ENCODE results near the gene BPIFB3.
"Not testable (repeated sequence)": the region's sequence is repeated elsewhere in the genome, so short reads cannot be mapped to it uniquely, and the experiment has no call there.

Gene BPIFB3

DNA sequence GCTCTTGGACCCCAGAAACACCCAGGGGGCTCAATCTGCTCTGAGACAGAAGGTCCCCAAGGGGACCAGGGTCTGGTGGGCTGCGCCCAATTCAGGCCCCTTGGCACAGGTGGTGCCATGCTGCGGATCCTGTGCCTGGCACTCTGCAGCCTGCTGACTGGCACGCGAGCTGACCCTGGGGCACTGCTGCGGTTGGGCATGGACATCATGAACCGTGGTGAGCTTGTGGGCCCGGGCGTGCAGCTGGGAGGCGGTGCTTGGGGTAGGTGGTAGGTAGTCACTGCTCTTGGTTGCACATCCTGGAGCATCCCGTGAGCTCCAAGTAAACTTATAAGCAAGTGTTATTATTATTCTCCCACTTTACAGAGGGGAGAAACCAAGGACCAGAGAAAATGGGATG is 22.2 kb upstream of the BPIFB3 start, which contains the start of gene BPIFB6:
Gene BPIFB6, plus strand, starts transcription at position 118 of the 400 bp plus-strand sequence. Its CDS starts 0 bp downstream, at position 118.
- no peak for DNase-seq
- no peak for TF ChIP-seq GATA1 (IDR thresholded peaks at IDR 0.05; ENCODE audit: low read depth, low read length)
- no peak for TF ChIP-seq POLR2A (IDR thresholded peaks at IDR 0.05; ENCODE audit: low read length)

- no peak for TF ChIP-seq GATA1 (IDR thresholded peaks at IDR 0.05; ENCODE audit: low read depth, low read length)
- TF ChIP-seq POLR2A (IDR thresholded peaks at IDR 0.05; ENCODE audit: low read length): no peak
- no peak for DNase-seq
These were observed 21.1 kb upstream of the BPIFB3 start for GRCh38 chr20:33032555-33032954.

DNA sequence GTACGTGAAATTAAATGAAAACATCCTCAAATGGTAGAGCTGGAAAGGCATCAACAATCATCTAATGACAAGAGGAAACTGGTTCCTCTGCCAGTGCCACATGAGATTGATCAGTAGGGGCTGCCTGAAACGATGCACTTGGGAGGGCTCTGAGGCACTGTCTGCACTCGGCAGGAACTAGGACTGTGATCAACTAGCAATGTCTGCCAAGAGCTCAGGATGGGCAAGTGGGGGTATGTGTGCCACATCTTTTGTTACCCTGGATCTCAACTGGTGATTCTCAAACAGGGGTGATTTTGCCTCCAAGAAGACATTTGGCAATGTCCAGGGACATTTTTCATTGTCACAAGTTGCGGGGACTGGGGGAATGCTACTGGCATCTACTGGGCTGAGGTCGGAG is 20.3 kb upstream of the BPIFB3 start:
- DNase-seq: no peak
- TF ChIP-seq POLR2A (IDR thresholded peaks at IDR 0.05; ENCODE audit: low read length) (no peak), GATA1 (IDR thresholded peaks at IDR 0.05; ENCODE audit: low read depth, low read length) (no peak)

- DNase-seq: no peak
- TF ChIP-seq POLR2A (IDR thresholded peaks at IDR 0.05; ENCODE audit: low read length) (no peak), GATA1 (IDR thresholded peaks at IDR 0.05; ENCODE audit: low read depth, low read length) (no peak)
These were observed 19.6 kb upstream of the BPIFB3 start for GRCh38 chr20:33034115-33034514.

DNA sequence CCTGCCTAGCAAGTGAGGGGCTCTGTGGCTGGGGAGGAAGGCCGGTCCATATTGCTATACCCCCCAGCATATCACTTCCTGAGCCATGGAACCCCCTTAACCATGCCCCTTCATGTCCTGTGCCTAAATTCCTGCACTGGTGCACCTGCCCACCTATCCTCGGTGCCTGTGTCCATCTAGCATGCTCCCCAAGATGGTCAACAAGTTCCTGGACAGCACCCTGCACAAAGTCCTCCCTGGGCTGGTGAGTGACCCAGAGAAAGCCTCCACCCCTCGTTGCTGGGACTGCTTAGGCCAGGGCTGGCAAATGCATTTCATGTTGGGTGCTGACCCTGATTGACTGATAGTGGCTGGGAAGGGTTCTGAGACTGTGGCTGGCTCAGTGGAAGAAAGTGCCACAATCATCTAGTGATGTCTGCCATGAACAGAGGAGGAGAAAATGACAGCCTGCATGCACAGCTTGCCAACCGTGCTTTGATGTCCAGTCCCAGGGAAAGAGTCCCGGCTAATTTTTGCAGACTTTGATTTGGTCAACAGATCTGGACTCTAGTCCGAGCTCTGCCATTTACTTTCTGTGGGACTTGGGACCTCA is 18.7 kb upstream of the BPIFB3 start:
- TF ChIP-seq POLR2A (IDR thresholded peaks at IDR 0.05; ENCODE audit: low read length) (no peak), GATA1 (IDR thresholded peaks at IDR 0.05; ENCODE audit: low read depth, low read length) (no peak)
- DNase-seq: no peak

DNA sequence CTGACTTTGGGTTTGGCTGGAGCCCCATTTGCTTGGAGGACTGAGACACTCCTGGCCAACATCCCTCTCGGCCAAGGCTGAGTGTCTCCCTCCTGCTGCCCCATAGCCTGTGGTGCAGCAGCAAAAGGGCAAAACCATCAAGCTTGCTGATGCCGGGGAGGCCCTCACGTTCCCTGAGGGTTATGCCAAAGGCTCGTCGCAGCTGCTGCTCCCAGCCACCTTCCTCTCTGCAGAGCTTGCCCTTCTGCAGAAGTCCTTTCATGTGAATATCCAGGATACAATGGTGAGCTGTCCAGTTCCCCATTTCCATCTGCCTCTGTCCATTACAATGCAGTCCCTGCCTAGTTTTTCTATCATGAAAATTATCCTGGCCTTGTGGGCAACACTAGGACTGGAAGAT is 16.2 kb upstream of the BPIFB3 start:
- DNase-seq: no peak
- TF ChIP-seq POLR2A (IDR thresholded peaks at IDR 0.05; ENCODE audit: low read length) (no peak), GATA1 (IDR thresholded peaks at IDR 0.05; ENCODE audit: low read depth, low read length) (no peak)

GRCh38 chr20:33038243-33038642 is 15.5 kb upstream of the BPIFB3 start:
- no peak for DNase-seq

GRCh38 chr20:33042430-33042829 is 11.3 kb upstream of the BPIFB3 start:
- no peak for DNase-seq
- TF ChIP-seq GATA1 (IDR thresholded peaks at IDR 0.05; ENCODE audit: low read depth, low read length) (no peak), POLR2A (IDR thresholded peaks at IDR 0.05; ENCODE audit: low read length) (no peak)

More at GRCh38 chr20:33038243-33038642, 15.5 kb upstream of the BPIFB3 start:
- TF ChIP-seq GATA1 (IDR thresholded peaks at IDR 0.05; ENCODE audit: low read depth, low read length) (no peak), POLR2A (IDR thresholded peaks at IDR 0.05; ENCODE audit: low read length) (no peak)

DNA sequence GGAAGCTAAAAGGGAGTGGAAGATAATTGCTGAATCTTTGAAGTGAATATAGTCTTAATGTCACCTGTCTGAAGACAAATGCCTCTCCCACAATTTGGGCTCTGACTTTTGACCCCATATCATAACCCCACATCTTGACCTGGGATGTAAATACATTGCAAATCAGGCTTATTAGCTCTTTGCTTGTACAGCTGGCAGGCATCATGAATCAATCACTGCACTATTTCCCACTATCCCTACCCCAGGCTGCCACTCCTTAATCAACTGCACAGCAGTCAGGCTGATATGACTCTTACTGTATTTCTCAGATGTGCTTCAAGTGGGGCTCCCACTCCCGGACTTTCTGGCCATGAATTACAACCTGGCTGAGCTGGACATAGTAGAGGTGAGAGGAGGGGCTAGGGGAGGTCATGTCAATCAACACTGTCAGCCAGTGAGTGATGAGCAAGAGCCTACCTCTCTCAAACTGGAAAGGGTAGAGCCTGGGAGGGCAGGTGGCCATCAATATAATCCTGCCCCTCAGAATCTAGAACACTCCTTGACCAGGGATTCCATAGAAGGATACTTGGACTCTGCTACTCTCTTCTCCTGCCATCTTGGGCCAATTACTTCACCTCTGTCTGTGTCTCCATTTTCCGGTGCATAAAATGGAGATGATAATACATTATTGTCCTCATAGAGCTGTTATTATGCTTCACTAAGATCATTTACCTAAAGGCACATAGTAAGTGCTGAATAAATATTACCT is 10.5 kb upstream of the BPIFB3 start:
- no peak for TF ChIP-seq POLR2A (IDR thresholded peaks at IDR 0.05; ENCODE audit: low read length)
- TF ChIP-seq GATA1 (IDR thresholded peaks at IDR 0.05; ENCODE audit: low read depth, low read length): no peak
- no peak for DNase-seq

- TF ChIP-seq POLR2A (IDR thresholded peaks at IDR 0.05; ENCODE audit: low read length) (no peak), GATA1 (IDR thresholded peaks at IDR 0.05; ENCODE audit: low read depth, low read length) (no peak)
- no peak for DNase-seq
These were observed 9.9 kb upstream of the BPIFB3 start for GRCh38 chr20:33043731-33044181.

DNA sequence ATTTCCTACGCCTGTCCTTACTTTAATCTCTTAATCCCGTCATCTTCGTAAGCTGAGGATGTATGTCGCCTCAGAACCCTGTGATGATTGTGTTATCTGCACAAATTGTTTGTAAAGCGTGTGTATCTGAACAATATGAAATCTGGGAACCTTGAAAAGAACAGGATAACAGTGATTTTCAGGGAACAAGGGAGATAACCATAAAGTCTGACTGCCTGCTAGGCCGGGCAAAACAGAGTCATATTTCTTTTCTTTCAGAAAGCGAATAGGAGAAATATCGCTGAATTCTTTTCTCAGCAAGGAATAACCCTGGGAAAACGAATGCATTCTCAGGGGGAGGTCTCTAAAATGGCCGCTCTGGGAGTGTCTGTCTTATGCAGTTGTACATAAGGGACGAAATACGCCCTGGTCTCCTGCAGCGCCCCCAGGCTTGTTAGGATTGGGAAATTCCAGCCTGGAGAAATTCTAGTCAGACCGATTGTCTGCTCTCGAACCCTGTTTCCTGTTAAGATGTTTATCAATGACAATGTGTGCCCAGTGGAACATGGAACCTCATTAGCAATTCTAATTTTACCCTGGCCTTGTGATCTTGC is 8.5 kb upstream of the BPIFB3 start:
- not testable (repeated sequence) for DNase-seq

DNA sequence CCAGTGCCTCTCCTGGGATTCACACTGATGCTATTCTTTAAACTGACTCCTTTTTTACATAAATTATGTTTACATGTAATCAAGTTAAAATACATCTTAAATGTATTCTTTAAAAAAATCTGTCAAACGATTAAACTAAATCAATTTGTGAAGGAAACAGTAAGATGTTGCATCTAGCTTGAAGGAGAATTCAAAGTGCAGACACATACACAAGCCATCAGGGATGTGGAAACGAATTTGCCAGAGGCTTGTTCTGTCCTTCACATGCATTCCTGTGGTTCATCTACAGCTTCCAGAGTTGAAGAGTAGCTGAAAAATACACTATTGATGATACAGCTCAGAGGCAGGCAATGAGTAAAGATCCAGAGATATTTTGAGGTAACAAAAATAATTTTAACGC is 7.3 kb upstream of the BPIFB3 start:
- no peak for DNase-seq
- TF ChIP-seq POLR2A (IDR thresholded peaks at IDR 0.05; ENCODE audit: low read length) (no peak), GATA1 (IDR thresholded peaks at IDR 0.05; ENCODE audit: low read depth, low read length) (no peak)

DNA sequence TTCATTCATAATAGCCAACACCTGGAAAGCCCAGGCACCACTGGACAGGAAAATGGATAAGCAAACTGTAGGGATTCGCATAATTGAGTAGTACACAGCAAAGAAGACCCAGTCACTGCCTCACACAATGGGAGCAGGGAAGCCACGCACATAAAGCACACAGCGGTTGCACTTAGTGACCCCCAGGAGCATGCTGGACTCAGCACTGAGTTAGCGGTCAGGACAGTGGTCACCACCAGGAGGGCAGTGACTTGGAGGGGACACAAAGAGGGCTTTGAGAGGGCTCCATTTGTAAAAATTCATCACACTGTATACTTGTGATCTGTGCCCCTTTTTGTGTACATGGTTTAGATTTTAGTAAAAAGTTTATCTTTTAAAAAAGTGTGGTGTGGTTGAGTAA is 2.4 kb upstream of the BPIFB3 start:
- TF ChIP-seq GATA1 (IDR thresholded peaks at IDR 0.05; ENCODE audit: low read depth, low read length) (no peak), POLR2A (IDR thresholded peaks at IDR 0.05; ENCODE audit: low read length) (no peak)
- no peak for DNase-seq

GRCh38 chr20:33054381-33054780 is 678 bp downstream of the BPIFB3 start:
- no peak for TF ChIP-seq GATA1 (IDR thresholded peaks at IDR 0.05; ENCODE audit: low read depth, low read length)
- no peak for DNase-seq

- no peak for TF ChIP-seq POLR2A (IDR thresholded peaks at IDR 0.05; ENCODE audit: low read length)
- TF ChIP-seq GATA1 (IDR thresholded peaks at IDR 0.05; ENCODE audit: low read depth, low read length): no peak
- no peak for DNase-seq
These were observed 1.1 kb downstream of the BPIFB3 start for GRCh38 chr20:33054791-33055190.
